GM18951 (cell line): Measurements from ENCODE around the gene TMPRSS4.
"Not testable (repeated sequence)": the region's sequence is repeated elsewhere in the genome, so short reads cannot be mapped to it uniquely, and the experiment has no call there.

Source experiments
- POLR2A ChIP-seq: IDR thresholded peaks from 4 replicates; pipeline ENCODE4 v1.6.1; 2011; ENCODE audit warnings: mild to moderate bottlenecking; ENCODE audit not compliant: insufficient read length, insufficient read depth; ENCODE audit errors: extremely low read depth
- in situ Hi-C: fragments of 300-500 bp; cut with MboI; formaldehyde crosslinking; loops from one replicate; pipeline ENCODE4 v1.12.0; 2022; ENCODE audit warnings: low sequenced_read_pairs, mixed read lengths, inconsistent platforms; ENCODE audit not compliant: unreplicated experiment

Gene TMPRSS4

DNA sequence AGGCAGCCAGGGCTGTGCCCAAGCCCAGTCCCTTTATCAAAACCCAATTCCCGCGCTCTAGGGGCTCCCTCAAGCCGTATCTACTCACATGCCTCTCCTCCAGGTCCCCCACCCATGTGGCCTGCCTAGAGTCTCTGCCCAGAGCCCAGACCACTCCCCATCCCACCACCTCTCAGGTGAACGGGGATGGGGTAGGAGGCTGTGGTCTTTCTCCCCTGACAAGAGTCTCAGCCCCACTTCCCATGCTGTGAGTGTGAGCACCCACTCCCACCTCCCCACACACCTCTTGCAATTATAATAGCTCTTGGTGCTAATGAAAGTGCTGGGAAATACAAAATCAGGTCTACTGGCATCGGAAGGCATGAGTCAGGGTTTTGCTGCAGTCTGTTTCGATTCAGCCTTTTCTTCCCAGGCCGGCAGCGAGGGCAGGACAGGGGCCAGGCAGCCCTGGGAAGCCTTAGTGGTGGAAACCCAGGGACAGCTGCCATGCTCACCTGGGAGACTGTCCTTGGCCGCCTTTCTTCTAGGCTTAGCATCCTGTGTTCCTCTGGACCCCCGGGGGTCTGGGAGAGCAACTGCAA, 16.7 kb upstream of the TMPRSS4 start:
- in situ Hi-C loops, result no loop called here

GRCh38 chr11:118060869-118061268, 16.0 kb upstream of the TMPRSS4 start:
- no peak for TF ChIP-seq POLR2A
- in situ Hi-C loops, result no loop called here

More for the DNA sequence above, 16.7 kb upstream of the TMPRSS4 start:
- TF ChIP-seq POLR2A, result no peak

DNA sequence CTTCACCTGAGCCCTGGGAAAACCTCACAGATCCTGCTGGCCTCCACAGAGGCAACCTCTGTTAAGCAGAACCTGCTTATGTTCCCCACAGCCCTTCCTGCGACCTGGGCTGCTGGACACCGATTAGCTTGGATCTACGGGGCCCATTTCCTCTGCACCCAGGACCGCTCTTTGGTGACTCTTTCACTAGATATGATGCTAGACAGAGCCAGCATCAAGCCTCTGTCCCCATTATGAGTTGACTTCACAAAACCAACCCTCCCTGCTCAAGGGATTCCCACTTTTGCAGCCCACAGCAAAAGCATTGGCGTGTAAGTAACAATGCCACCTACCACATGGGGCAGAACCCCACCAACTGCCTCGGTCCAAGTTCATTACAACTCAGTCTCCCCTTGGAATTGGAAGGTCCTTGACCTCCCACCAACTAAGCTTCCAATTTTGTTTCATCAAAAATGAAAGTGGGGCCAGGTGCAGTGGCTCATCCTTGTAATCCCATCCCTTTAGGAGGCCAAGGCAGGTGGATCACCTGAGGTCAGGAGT, 15.2 kb upstream of the TMPRSS4 start:
- in situ Hi-C loops, result no loop called here
- TF ChIP-seq POLR2A, result no peak

GRCh38 chr11:118062181-118062580, 14.7 kb upstream of the TMPRSS4 start:
- in situ Hi-C loops, result not testable (repeated sequence)

- in situ Hi-C loops, result not testable (repeated sequence)
Measured at GRCh38 chr11:118062631-118063030, 14.2 kb upstream of the TMPRSS4 start.

DNA sequence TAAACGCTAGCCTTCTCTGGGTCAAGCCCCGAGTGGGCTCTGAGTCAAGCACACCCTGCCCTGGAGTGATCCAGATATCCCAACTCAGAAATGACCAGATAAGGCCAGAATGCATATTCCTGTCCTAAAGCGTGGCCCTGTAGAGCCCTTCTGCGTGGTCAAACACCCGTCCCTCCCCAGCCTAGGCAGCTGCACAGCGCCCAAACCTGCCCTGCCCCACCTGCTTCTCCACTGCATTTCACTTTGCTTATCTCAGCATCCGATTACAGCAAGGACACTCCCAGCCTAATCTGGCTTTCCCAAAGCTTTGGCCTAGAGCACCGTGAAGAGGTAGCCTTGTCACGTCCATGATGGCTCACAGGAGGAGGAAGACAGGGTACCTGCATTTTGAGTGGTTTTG, 11.9 kb upstream of the TMPRSS4 start:
- in situ Hi-C loops, result no loop called here

GRCh38 chr11:118065384-118065783, 11.5 kb upstream of the TMPRSS4 start:
- TF ChIP-seq POLR2A, result no peak
- in situ Hi-C loops, result no loop called here

More for the DNA sequence above, 11.9 kb upstream of the TMPRSS4 start:
- no peak for TF ChIP-seq POLR2A

GRCh38 chr11:118067006-118067405, 9.9 kb upstream of the TMPRSS4 start:
- no peak for TF ChIP-seq POLR2A
- in situ Hi-C loops, result no loop called here

- TF ChIP-seq POLR2A, result no peak
Measured at GRCh38 chr11:118068206-118068944, 8.5 kb upstream of the TMPRSS4 start.

GRCh38 chr11:118068945-118069612, 7.8 kb upstream of the TMPRSS4 start:
- in situ Hi-C loops, result no loop called here

More at GRCh38 chr11:118068206-118068944, 8.5 kb upstream of the TMPRSS4 start:
- in situ Hi-C loops, result no loop called here

DNA sequence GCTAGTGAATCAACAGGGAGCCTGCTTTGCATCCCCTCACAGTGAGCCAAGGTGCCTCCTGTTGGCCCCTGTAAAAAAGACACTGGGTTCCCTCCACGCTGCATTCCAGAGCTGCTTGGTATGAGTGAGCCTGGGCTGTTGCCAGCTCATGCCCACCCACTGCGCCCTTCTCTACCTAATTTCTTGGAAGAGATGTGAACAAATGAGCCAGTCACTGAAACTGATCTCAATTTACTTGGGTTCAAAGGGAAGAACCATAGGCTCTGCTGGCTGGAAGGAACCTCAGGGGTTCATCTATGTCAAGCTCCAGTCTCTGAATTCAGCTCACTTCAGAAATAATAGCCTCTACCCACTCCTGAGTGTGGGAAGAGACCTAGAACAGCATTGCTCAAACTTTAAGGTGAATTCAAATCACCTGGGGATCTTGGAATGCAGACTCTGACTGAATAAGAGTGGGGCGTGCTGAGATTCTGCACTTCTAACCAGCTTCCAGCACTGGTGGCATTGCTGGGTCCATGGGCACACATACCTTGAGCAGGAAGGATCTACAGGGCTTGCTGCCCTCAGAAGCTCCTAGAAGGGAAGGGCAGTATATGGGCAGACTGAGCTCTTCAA, 5.4 kb upstream of the TMPRSS4 start:
- in situ Hi-C loops, result no loop called here
- no peak for TF ChIP-seq POLR2A

More at GRCh38 chr11:118068945-118069612, 7.8 kb upstream of the TMPRSS4 start:
- TF ChIP-seq POLR2A, result no peak

- no peak for TF ChIP-seq POLR2A
- in situ Hi-C loops, result no loop called here
Measured at GRCh38 chr11:118073554-118073953, 3.3 kb upstream of the TMPRSS4 start.

GRCh38 chr11:118074091-118074685, 2.7 kb upstream of the TMPRSS4 start:
- no peak for TF ChIP-seq POLR2A
- in situ Hi-C loops, result no loop called here

GRCh38 chr11:118074785-118075184, 2.1 kb upstream of the TMPRSS4 start:
- no peak for TF ChIP-seq POLR2A
- in situ Hi-C loops, result no loop called here
